Measurements from ENCODE around the gene THSD1.

GRCh38 chr13:52377898-52378297 is 28.1 kb downstream of the THSD1 start:
- TF ChIP-seq CTCF (IDR thresholded peaks at IDR 0.05 in 4 of 5, conservative IDR thresholded peaks at IDR 0.05 in 1 of 5) (no peak), POLR2A (IDR thresholded peaks at IDR 0.05) (no peak)
